Stimulated activated CD8-positive, alpha-beta memory T cell treated with anti-CD3 and anti-CD28 coated beads, Interleukin-2, amount 100 ng/mL, for 48 hours (primary cell): ENCODE measurements around the gene TTC7B.

Source experiments
- DNase-seq, 2 donors: peaks; one replicate each; pipeline ENCODE4 v3.0.0-alpha.2; 2020; ENCODE audit warnings: low read depth in 2 of 2

TTC7B gene

DNA sequence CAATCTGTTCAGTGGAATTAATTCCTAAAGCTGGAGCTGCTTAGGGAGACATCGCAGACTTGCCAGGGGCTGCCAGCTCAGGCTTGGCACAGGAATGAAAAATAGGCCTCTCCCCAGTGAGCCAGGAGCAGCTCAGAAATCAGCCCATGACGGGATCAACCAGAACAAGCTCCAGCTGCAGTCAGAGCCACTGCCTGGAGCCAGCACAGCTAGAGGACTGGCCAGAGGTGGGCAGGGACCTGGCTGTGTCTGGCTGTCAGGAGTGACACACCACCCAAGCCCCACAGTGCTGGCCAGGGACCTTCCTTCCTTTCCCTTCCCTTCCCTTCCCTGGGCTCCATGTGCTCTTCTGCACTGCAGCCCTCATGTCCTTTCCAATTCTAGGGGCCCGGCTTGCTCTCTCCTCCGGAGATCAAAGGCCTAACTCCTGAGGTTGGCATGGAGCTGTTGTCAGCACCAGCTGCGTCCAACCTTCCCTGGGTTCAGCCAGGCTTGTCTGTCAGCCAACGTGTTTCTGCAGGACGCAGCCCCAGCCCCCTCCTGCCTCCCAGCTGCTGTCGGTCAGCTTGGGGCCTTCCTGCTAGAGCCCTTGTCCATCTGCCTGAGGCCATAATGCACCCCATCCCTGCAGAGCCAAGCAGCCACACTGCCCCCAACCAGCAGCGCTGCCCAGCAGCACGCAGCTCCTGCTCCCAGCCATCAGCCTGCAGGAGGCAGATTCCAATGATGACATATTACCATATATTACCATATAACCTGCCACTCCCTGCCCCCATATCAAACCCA is 270.1 kb downstream of the TTC7B start:
- no peak for DNase-seq

DNA sequence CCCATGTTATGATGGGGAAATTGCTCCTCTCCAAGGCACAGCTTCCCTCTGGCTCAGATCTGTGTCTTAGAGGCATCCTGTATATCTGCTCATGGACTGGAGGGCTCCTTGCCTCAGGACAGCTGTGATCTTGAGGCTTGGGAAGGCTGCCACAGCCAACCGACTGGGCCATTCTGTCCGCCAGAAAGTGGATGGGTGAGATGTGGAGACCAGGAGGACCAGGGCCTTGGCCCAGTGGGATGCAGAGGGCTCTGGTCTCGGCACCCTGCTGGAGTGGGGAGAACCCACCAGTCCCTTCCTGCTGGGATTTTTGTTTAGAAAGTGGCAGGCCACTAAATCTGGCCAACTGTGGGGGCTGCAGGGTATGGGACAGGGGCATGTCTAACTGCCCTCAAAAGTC is 270.8 kb downstream of the TTC7B start:
- no peak for DNase-seq

DNA sequence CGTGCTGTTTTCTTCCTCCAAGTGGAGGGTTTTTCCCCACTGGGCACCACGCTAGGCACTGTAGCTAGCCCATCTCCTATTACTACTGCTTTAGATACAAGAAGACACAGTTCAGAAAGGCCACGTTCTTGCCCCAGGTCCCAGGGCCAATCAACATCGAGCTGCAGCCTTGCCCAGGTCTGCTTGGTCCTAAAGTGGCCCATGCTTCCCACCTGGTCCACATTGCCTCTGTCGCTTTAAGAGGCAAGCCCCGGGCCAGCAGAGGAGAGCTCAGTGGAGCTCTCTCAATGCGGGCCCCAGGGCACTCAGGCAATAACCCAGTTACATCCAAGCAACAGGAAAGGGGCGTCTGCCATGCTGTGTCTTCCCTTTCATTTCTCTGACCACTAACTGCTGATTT is 271.3 kb downstream of the TTC7B start:
- DNase-seq: no peak

DNA sequence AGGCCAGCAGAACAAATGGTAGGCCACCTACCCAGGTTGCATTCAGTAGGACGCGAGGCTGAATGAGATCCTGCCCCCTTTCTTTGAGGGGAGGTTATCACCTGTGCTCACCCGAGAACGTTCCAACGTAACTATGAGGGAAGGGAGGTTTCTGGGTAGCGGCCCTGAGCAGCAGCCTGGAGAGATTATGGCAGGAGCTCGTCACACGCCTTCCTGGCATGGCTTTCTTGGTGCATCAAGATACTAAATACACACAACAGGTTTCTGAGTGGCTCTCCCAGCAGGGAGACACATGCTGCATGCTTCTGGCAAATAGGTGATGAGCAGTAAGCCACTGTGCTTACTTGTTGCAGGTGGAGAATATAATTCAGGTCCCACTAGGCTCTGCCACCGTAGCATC is 271.7 kb downstream of the TTC7B start:
- DNase-seq: no peak

DNA sequence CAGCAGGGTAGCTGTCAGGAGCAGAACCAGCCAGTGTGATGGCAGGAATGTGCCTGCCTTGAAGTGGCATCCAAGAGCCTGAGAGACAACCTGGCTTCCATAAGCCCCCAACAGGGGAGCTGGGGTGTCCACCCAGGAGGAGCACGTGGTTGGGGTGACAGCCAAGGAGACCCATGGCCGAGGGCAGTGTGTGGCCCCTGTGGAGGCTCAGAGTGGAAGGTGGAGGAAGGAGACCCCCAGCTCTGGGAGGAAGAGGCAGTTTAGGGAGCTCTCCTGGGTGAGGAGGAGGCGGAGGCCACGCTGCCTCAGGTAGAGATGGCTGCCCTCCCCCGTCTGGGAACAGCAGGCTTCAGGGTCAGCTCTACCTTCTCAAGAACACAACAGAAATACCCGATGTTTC is 272.4 kb downstream of the TTC7B start:
- no peak for DNase-seq

DNA sequence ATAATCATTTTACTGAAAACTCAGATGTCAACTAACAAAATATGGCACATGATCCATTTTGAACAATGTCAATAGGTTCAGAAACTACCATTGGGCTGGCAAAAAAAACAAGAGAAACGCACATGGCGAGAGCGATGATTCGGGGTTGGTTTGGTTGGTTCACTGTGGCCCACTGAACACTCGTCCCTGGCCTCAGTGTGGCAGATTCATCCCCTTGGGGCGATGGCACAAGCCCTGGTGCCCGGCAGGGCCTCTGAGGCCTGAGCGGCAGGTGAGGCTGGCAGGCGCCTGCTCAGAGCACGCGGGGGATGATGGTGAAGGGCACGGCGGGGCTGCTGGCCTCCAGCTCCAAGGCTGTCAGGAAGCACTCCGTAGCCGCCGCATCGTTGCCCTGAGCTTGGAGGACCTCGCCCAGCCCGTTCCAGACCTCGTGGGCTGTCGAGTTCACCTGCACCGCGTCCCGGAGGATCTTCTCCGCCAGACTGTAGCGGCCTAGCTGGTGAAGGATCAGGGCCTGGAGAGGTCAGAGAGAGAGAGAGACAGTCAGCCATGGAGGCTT is 275.1 kb downstream of the TTC7B start:
- no peak for DNase-seq

DNA sequence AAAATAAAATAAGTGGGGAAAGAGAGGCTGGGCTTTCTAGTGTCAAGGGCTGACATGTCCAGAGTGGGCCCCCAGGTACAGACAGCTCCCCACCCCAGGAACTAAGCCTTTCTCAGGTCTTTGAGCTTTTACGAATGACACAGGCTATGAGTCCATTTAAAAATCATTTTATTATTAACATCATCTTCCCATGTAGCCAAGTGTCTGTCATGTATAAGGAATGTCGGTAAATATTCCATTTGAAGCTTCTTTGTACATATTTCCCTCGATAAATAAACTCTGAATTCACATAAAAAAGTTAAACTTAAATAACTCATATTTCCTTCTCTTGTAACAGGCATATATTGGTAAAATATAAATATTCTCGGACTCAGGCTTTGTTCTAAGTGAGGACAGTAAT is 275.8 kb downstream of the TTC7B start:
- no peak for DNase-seq

DNA sequence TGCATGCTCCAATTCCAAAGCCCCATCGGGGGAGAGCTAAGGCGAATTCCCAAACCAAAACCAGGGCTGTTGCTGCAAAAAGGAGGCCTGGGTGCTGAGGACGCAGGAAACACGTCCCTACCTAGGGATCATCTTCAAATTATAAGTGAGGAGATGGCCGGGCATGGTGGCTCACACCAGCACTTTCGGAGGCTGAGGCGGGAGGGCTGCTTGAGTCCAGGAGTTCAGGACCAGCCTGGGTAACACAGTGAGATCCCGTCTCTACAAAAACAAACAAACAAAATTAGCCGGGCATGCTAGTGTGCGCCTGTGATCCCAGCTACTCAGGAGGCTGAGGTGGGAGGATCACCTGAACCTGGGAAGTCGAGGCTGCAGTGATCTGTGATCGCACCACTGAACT is 276.2 kb downstream of the TTC7B start:
- DNase-seq: no peak

DNA sequence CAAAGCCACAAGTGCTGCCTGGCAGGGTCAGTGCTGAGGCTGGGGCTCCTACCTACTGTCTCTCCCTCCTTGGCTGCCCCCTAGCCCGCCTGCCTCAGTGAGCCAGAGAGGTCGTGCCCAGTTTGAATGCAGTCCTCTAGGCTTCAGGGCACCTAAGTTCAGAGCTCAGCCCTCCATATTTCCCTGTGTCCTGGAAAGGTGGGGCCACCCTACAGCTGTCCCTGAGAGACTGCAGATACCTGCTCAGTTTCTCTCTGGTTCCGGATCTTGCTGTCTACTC is 276.8 kb downstream of the TTC7B start:
- no peak for DNase-seq

DNA sequence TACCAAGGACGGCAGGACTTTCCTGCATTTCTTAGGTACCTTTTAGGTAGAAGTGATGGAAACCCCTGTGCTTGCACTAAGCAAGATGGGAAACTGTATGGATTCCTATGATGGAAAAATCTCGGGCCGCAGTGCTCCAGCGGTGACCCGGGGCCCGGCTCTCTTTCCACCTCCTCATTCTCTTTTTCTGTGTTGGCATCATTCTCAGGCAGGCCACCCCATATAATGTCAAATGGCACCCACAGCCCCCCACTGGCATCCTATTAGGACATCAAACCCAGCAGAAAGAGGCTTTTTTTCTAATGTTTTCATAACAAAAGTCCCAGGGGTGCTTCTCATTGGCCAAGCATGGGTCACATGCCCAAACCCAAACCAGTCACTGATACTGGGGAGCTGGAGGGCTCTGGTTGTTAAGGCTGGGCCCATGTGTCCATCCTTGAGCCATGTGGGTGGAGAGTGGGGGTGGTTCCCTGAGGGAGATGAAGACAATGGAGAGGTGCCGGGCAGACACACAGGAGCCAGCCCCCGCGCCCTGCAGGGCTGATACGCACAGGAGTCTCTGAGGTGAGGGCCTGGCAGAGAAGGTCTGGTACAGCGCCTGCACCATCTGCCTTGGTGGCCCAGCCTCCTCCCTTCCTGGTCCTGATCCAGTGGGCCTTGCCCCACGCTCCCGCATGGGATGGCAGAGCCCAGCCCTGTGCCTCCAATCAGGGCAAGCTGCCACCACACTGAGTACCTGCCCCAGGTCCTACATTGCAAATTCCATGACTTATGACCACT is 277.3 kb downstream of the TTC7B start:
- DNase-seq: no peak

DNA sequence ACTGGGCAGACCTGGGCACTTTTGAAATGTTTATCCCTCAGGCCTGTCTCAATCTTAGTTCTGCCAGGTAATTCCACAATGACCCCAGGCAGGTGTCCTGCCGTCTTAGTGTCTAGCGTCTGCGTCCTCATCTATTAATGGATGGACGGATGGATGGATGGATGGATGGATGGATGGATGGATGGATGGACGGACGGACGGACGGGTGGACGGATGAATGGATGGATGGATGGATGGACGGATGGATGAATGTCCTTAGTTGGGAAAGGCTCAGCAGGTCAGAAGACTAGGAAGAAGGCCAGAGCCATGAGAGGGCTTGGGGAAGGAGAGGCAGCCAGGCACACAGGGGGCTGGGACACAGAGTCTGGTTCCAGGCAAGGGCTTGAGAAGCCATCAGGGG is 278.1 kb downstream of the TTC7B start:
- no peak for DNase-seq

DNA sequence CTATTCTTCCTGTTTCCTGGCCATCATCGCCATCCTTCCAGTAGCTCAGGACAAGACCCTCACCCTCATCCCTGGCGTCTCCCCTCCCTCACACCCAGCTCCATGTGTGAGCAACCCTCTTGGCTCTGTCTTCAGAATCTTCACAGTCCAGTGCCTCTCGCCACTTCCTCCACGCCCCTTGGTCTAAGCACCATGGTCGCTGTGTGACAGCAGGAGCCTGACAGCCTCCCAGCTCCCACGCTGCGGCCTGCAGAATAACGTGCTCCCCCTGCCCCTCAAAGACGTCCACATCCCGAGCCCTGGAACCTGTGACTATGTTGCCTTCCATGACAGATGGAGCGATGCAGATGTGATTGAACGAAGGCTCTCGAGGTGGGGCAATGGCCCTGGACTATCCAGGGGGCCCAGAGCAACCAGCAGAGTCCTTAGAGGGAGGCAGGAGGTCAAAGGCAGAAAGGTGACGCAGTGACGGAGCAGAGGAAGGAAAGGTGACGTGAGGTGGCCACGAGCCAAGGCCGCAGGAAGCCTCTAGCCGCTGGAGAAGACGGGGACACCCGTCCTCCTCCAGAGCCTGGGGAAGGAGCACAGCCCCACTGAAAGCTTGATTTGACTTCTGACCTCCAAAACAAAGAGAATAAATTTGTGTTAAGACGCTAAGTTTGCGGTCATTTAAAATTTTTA is 279.6 kb downstream of the TTC7B start:
- no peak for DNase-seq

DNA sequence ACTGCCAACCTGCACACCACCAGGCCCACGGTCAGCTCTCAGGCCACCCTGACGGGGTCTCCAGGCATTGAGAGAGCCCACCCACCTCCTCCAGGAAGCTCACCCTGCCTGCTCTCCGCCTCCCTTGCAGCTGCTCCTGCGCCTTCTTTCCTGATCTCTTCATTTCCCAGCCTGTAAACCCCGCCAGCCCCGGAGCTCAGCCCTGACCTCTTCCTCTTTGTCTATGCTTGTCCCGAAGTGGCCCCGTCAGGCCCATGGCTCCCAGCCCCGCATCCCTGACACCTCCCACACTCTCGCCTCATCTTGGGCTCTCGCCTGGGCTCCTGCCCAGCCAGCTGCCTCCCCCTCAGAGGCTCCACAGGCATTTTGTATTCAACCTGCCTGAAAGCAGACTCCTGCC is 280.1 kb downstream of the TTC7B start:
- no peak for DNase-seq

DNA sequence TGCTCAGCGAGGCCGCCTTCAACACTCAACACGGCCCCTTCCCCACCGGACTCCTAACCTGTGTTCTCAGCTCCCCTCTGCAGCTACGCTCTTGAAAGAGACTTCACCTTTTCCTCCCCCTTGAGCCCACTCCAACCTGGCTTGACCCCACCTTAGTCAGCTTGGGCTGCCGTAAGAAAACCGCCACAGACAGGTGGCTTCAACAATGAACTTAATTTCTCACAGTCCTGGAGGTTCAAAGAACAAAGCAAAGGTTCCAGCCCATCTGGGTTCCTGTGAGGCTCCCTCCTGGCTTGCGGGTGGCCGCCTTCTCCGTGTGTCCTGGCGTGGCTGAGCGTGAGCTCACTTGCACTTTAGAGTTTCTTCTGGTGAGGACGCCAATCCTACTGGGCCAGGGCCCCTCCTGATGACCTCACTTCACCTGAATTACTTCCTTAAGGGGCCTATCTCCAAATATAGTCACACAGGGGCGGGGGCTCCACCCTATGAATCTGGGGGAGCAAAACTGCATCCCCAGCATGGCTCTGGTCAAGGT is 280.6 kb downstream of the TTC7B start:
- DNase-seq: no peak

DNA sequence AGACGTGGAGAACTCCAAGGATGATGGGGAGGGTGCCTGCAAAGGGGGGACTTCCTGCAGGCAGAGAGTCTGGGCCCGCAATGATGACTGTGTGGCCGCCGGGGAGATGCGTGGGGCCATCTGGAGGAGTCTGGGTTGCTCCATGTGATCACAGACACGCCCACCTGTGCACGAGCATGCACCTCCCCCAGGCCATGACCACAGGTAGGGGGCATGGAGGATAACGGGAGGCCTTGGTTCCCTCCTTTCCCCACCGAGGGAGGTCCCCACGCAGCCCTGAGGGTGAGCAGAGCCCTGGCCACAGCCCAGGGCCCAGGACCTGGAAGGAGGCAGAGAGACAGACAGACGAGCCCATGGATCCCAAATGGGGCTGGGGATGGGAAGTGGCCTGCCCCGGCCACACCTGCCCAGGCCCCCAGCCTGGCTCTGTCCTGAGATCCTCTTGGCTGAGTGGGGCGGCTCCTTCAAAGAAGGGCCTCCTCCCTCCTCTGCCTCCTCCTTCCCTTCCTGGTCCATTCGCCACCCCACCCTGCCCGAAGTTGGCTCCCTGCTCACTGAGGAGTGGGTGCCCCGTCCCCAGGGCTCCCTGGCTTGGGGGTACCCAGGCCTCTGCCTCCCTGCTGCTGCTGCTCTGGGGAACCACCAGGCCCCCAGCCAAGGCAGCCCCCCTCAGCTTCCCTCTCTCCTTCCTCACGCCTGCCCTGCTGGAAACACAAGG is 281.2 kb downstream of the TTC7B start:
- DNase-seq: no peak

DNA sequence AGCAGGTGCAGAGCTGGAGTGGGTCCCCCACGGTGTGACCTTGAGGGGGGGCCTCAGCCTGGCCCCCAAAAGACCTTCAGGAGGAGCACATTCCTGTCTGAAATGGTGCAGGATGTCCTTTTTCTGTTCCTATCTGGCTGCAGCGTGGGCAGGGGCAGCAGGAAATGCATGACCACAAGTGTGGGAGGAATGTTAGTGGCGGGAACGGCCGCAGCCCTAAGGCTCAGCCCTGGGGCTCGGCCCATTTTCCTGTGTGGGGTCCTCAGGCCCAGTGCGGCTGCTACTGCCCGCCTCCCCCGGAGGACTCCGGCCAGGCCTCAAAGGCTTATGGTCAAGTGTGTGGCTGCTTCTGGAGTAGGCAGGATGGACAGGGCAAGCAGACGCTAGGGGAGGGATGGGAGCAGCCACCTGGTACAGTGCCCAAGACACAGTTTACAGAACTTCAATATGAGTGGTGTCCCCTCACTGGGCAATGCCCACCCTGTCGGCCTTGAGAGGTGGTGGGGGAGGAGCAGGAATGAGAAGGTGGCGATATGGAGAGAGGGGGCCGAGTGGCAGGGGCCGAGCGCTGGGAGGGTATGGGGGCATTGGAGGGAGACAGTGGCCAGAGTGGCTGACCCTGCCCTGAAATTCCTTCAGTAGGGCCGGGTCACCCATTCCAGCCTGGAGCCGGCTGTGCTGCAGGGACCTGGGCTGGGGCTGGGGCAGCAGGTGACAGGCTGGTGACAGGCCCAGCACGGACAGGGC is 282.0 kb downstream of the TTC7B start:
- DNase-seq: no peak

DNA sequence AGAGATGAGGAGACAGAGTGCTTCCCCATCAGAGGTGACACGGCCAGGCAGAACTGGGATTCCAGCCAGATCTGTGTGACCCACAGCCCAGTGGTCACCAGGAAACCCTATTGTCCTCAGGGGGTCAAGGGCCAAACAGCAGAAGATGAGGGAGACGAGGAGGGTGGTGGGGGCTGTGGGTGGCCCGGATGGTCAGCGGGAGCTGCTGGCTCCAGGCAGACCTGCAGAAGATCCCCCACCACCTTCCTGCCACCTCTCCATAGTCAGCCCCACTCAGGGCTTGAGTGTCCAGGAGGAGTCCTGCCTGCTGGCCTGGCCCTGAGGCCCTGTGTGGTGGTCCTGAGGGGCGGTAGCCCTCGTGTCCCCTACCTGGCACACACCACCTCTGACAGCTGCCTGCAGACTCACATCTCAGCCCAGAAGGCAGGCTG is 282.6 kb downstream of the TTC7B start:
- no peak for DNase-seq

DNA sequence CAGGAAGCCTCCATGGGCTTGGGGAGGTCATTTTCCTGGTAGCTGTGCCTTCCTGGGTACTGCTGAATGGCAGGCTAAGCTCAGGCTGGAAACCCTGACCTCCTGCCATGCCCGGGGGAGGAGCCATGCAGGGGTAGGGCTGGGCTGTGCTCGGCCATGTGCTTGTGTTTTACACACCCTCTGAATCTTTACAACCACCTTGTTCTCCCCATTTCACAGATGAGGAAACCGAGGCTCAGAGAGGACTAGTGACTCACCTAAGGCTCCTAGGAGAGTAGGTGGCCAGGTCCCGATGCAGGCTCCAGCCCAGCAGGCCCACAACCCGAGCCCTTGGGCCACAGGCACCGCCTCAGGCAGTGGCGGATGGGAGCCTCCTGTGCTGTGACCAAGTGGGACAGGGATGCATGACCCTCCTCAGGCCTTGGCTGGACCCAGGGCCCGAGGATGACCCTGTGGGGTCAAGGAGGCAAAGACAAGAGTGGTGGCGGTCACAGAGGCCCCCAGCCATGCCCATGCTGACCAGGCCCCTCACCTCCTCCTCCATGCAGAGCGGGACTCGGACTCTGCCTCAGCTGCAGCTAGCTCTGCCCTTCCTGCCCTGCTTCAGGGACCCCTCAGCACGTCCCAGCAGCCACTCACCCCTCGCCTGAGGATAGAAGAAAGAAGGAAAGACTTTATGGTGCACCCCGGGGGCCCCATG is 283.3 kb downstream of the TTC7B start:
- DNase-seq: no peak

DNA sequence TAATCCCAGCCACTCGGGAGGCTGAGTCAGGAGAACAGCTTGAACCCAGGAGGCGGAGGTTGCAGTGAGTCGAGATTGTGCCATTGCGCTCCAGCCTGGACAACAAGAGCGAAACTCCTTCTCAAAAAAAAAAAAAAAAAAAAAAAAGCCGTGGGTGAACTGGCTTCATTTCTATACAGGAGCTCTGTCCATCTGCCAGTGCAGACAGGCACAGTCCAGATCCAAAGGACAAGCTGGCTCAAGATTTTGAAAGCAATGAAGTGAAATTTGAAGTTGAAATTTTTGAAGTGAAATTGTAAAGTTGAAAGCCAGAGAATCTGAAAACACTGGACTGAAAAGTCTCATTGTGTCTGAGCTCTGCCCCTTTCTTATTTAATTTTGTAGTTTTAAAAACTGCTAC is 284.7 kb downstream of the TTC7B start:
- no peak for DNase-seq

DNA sequence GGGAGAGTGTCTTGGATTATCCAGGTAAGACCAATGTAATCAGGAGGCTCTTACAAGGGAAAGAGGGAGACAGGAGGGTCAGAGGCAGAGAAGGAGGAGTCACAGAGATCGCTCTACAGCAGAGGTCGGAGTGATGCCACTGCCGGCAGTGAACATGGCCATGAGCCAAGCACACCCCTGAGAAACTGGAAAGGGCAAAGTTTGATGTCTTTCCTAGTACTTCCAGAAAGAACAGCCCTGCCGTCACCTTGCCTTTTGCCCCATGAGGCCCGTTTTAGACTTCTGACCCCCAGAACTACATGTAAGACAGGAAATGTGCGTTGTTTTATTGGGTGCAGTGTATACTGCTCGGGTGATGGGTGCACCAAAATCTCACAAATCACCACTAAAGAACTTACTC is 285.7 kb downstream of the TTC7B start:
- no peak for DNase-seq
